A549 (cell line): ENCODE results near the gene MED26. TPM values are rescaled to one million over a fixed set of nuclear protein-coding genes. Genes with fewer than 3 reads are reported as not detected.

Experiments used
- ATAC-seq, 2 experiments: fragments of 200-7000 bp in 1 of 2; fragments of >200 bp in 1 of 2; cut with Nextera tagmentation in 1 of 2; cut with Tn5 transposase in 1 of 2; 3 replicates each; pipeline versions ENCODE4 v1.8.0 to v1.9.1; 2018 to 2020; ENCODE audit warnings: mild to moderate bottlenecking in 1 of 2, moderate library complexity in 1 of 2
- CTCF ChIA-PET: fragments of 300-600 bp; sonication (Branson Sonifier 250); formaldehyde crosslinking; extraction: SDS; loops from one replicate; lab custom pipeline; 2021; ENCODE audit warnings: antibody characterized with exemption, inconsistent platforms; lab: Yijun Ruan, JAX
- POLR2A ChIA-PET: fragments of 350-600 bp; formaldehyde crosslinking; extraction: SDS; loops from one replicate; lab custom pipeline; 2021; ENCODE audit warnings: antibody characterized with exemption, inconsistent platforms; lab: Yijun Ruan, JAX
- DNase-seq, 2 experiments: peaks; one replicate each; pipeline versions ENCODE4 v3.0.0 to v3.0.0-alpha.2; 2011 to 2016; ENCODE audit warnings: low read depth in 1 of 2, low spot score in 1 of 2
- FAIRE-seq: peaks from 2 replicates; lab custom pipeline; 2011; peaks lifted over from hg19 to GRCh38; lab: Jason Lieb, UNC
- H3K27ac ChIP-seq, 2 experiments: fragments of >200 bp; sonication (Bioruptor Twin); formaldehyde crosslinking; 3 replicates each; pipeline ENCODE4 v1.5.1; 2016 to 2017
- H3K4me1 ChIP-seq: fragments of >200 bp; sonication (Bioruptor Twin); formaldehyde crosslinking; 3 replicates; pipeline ENCODE4 v1.6.1; 2016
- H3K4me2 ChIP-seq: fragments of >200 bp; sonication (Bioruptor Twin); formaldehyde crosslinking; 3 replicates; pipeline ENCODE4 v1.6.1; 2016
- H3K4me3 ChIP-seq: fragments of >200 bp; sonication (Bioruptor Twin); formaldehyde crosslinking; 3 replicates; pipeline ENCODE4 v1.5.1; 2016
- H3K9me3 ChIP-seq: fragments of >200 bp; sonication (Bioruptor Twin); formaldehyde crosslinking; 3 replicates; pipeline ENCODE4 v1.6.1; 2016
- BCL3 ChIP-seq: fragments of >200 bp; sonication (Bioruptor Twin); formaldehyde crosslinking; IDR thresholded peaks from 3 replicates; pipeline ENCODE4 v1.6.1; 2016
- CBX8 ChIP-seq: fragments of 200-600 bp; sonication (generic); IDR thresholded peaks from 2 replicates; pipeline ENCODE4 v1.6.1; 2016
- ELK1 ChIP-seq: fragments of 150-350 bp; IDR thresholded peaks from 2 replicates; pipeline ENCODE4 v1.6.1; 2014; ENCODE audit warnings: low read depth, mild to moderate bottlenecking, low read length
- FOSB ChIP-seq: fragments of 250-450 bp; sonication (Bioruptor Pico); IDR thresholded peaks from 2 replicates; pipeline ENCODE4 v1.5.0; 2020; ENCODE audit warnings: mild to moderate bottlenecking, moderate library complexity
- FOSL2 ChIP-seq, 2 experiments: fragments of 450-650 bp in 1 of 2; fragments of >200 bp in 1 of 2; sonication (Bioruptor Twin) in 1 of 2; formaldehyde crosslinking; IDR thresholded peaks; 2 replicates each; pipeline versions ENCODE4 v1.5.0 to v1.6.1; 2016 to 2020; ENCODE audit warnings: mild to moderate bottlenecking in 1 of 2, moderate library complexity in 1 of 2
- GATA3 ChIP-seq: IDR thresholded peaks from 2 replicates; pipeline ENCODE4 v1.6.1; 2012; ENCODE audit warnings: borderline replicate concordance
- HDAC2 ChIP-seq: fragments of 200-600 bp; sonication (generic); IDR thresholded peaks from 2 replicates; pipeline ENCODE4 v1.6.1; 2016
- HMGXB4 ChIP-seq: fragments of 250-450 bp; sonication (Bioruptor Pico); IDR thresholded peaks from 2 replicates; pipeline ENCODE4 v1.5.0; 2021; ENCODE audit warnings: mild to moderate bottlenecking, moderate library complexity, borderline replicate concordance
- HOXB5 ChIP-seq: fragments of 250-450 bp; sonication (Bioruptor Pico); IDR thresholded peaks from 2 replicates; pipeline ENCODE4 v1.5.0; 2020; ENCODE audit warnings: mild to moderate bottlenecking, moderate library complexity
- JUN ChIP-seq, 2 experiments: fragments of >200 bp; sonication (Bioruptor Twin); formaldehyde crosslinking; IDR thresholded peaks; 2 replicates in 1 of 2; 3 replicates in 1 of 2; pipeline ENCODE4 v1.6.1; 2016 to 2017
- MAFK ChIP-seq: fragments of 450-650 bp; IDR thresholded peaks from 2 replicates; pipeline ENCODE4 v1.6.1; 2014; ENCODE audit not compliant: partially characterized antibody
- MAZ ChIP-seq: fragments of 150-350 bp; IDR thresholded peaks from 2 replicates; pipeline ENCODE4 v1.6.1; 2014; ENCODE audit warnings: antibody characterized with exemption, low read depth, low read length, borderline replicate concordance
- NPAS2 ChIP-seq: fragments of 250-450 bp; sonication (Bioruptor Pico); IDR thresholded peaks from 2 replicates; pipeline ENCODE4 v1.8.0; 2022; ENCODE audit warnings: mild to moderate bottlenecking, moderate library complexity, borderline replicate concordance
- PHF8 ChIP-seq: fragments of 200-600 bp; sonication (generic); IDR thresholded peaks from 2 replicates; pipeline ENCODE4 v1.6.1; 2016; ENCODE audit warnings: low read depth, mild to moderate bottlenecking, antibody characterized with exemption, moderate library complexity, borderline replicate concordance
- POLR2A ChIP-seq: IDR thresholded peaks from 2 replicates; pipeline ENCODE4 v1.6.1; 2012; ENCODE audit warnings: mild to moderate bottlenecking, low read length
- RAD21 ChIP-seq, 2 experiments: fragments of >200 bp in 1 of 2; sonication (Bioruptor Twin) in 1 of 2; formaldehyde crosslinking in 1 of 2; IDR thresholded peaks in 1 of 2; conservative IDR thresholded peaks in 1 of 2; 2 replicates in 1 of 2; 3 replicates in 1 of 2; pipeline ENCODE4 v1.6.1; 2012 to 2018; ENCODE audit warnings: inconsistent platforms in 1 of 2
- RFX5 ChIP-seq: fragments of 450-650 bp; IDR thresholded peaks from 2 replicates; pipeline ENCODE4 v1.7.1; 2014; ENCODE audit warnings: antibody characterized with exemption, mild to moderate bottlenecking, moderate library complexity
- RNF2 ChIP-seq: fragments of 200-600 bp; sonication (generic); IDR thresholded peaks from 2 replicates; pipeline ENCODE4 v1.6.1; 2016; ENCODE audit warnings: low read depth, mild to moderate bottlenecking, antibody characterized with exemption, moderate library complexity, borderline replicate concordance
- SMC3 ChIP-seq: fragments of >200 bp; sonication (Bioruptor Twin); formaldehyde crosslinking; IDR thresholded peaks from 3 replicates; pipeline ENCODE4 v1.6.1; 2018; ENCODE audit warnings: inconsistent platforms
- TFCP2L1 ChIP-seq: fragments of 250-450 bp; sonication (Bioruptor Pico); IDR thresholded peaks from 2 replicates; pipeline ENCODE4 v1.5.0; 2021; ENCODE audit warnings: mild to moderate bottlenecking
- TP53 ChIP-seq: fragments of 250-450 bp; sonication (Bioruptor Pico); IDR thresholded peaks from 2 replicates; pipeline ENCODE4 v1.5.0; 2021; ENCODE audit warnings: mild to moderate bottlenecking, moderate library complexity
- ZFP36 ChIP-seq: fragments of 450-650 bp; IDR thresholded peaks from 2 replicates; pipeline ENCODE4 v1.6.1; 2014; ENCODE audit warnings: borderline replicate concordance; ENCODE audit not compliant: partially characterized antibody
- WGBS: methylation state at CpG from one replicate; pipeline ENCODE4 v1.1.6; 2017; ENCODE audit errors: missing lambda C conversion rate; 5-methylcytosine and 5-hydroxymethylcytosine counted together
- polyA plus RNA-seq, 4 experiments: library from polyadenylated mRNA; depleted of rRNA in 3 of 4; stranded (reverse); fragments of >200 nt; fragmentation: RNase III in 1 of 4; extraction: RNeasy Plus Mini Kit Qiagen cat#74134 plus additional on column Dnase treatment in 1 of 4; gene quantifications; 2 replicates in 3 of 4; 3 replicates in 1 of 4; pipeline ENCODE4 v1.2.3, GENCODE V29; 2011 to 2017
- TF ChIP-seq, protein P1 (sequence below): IDR thresholded peaks from 2 replicates; pipeline ENCODE4 v1.6.1; 2012; ENCODE audit warnings: low read depth, borderline replicate concordance
- TF ChIP-seq, protein P2 (sequence below): fragments of 450-650 bp; IDR thresholded peaks from 2 replicates; pipeline ENCODE4 v1.6.1; 2014; ENCODE audit warnings: antibody characterized with exemption

Gene MED26
- polyA plus RNA-seq, 2 of the 4 experiments (the other 2 are of a cell fraction), result 2.4 to 3.6 TPM

- no peaks in the 10 kb centered on the region for H3K9me3 ChIP-seq
- TF ChIP-seq, protein P1, sequence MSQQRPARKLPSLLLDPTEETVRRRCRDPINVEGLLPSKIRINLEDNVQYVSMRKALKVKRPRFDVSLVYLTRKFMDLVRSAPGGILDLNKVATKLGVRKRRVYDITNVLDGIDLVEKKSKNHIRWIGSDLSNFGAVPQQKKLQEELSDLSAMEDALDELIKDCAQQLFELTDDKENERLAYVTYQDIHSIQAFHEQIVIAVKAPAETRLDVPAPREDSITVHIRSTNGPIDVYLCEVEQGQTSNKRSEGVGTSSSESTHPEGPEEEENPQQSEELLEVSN, result no peak
- TF ChIP-seq MAFK (no peak), RAD21 (conservative IDR thresholded peaks at IDR 0.05 in 1 of 2, IDR thresholded peaks at IDR 0.05 in 1 of 2) (no peak), HDAC2 (no peak), HMGXB4 (CRISPR knock-in tag) (no peak), CBX8 (no peak), SMC3 (no peak), TP53 (no peak)
- TF ChIP-seq, all 56 proteins: peak for 0
- ATAC-seq, result no peak
- no peak for FAIRE-seq
- Histone ChIP-seq H3K27ac (peak overlapping the region; percentile 85 to 99), H3K4me3 (peak overlapping the region; percentile 71), H3K4me2 (peak overlapping the region; percentile 99), H3K4me1 (peaks cover 7% of the 10 kb centered on the region; the same call in 2 of the 3 replicates)
- ChIA-PET CTCF (interaction anchor here (0.7 kb wide), 1 partner anchor 622 kb away, joined by 3 read pairs; no protein-coding TSS in a partner anchor), POLR2A (interaction anchor here (1.3 to 1.5 kb wide), 2 partner anchors 11 to 553 kb away, joined by 3 to 4 read pairs; partner anchors contain the start of gene USE1)
- DNase-seq, result no peak
- WGBS, result 41% methylated on average over 25 of the region's 31 CpGs
Observed at GRCh38 chr19:16661480-16662034, 33.6 kb upstream of the MED26 start.

DNA sequence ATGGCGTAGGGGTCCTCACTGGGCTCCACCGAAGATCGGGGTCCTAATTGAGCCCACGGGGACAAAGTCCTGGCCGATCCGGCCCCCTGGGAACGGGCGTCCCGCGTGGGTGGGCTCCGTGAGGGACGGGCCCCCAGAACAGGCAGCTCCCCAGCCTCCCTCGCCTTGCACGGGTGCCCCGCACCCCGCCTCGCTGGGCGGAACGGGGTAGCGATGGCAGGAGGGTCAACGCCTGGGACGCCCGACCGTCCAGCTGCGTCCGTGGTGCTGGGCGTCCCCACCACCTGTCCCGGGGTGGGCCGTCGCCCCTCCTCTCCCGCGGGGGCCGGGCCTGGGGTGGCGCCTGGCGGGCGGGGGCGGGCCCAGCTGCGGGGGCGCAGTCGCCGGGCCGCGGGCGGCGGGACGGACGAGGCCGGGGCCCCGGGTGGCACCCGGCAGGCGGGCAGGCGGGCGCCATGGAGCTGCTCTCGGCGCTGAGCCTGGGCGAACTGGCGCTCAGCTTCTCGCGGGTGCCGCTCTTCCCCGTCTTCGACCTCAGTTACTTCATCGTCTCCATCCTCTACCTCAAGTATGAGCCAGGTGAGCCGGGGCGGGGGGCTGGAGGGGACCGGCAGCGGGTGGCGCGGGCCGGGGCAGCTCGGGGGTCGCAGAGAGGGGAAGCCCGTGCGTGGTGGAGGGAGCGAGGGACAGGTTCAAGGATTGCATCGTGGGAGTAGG, 32.9 kb upstream of the MED26 start, which contains the start of gene TMEM38A:
Gene TMEM38A, plus strand, starts transcription at position 377 of the 717 bp plus-strand sequence. Its CDS starts 79 bp downstream, at position 456.
- ATAC-seq (peak; percentile 40 to 56), DNase-seq (no peak), FAIRE-seq (no peak)
- POLR2A ChIA-PET, result interaction anchor here (0.9 to 1.5 kb wide), 6 partner anchors 11 to 554 kb away, joined by 3 to 5 read pairs (median 4); partner anchors contain the start of genes MED26, NWD1 and USE1
- CTCF ChIA-PET, result interaction anchor here (0.7 kb wide), 1 partner anchor 623 kb away, joined by 3 read pairs; no protein-coding TSS in a partner anchor
- H3K27ac ChIP-seq, result peak within 1 kb of the TSS; percentile 97 to 99
- 7% methylated on average over 4 of the region's 76 CpGs for WGBS
- H3K9me3 ChIP-seq, result no peaks in the 10 kb centered on the region
- peak; percentile 31; the same call in 1 of the 2 replicates for TF ChIP-seq PHF8
- TF ChIP-seq BCL3, result no peak
- TF ChIP-seq FOSB (CRISPR knock-in tag), result no peak
- TF ChIP-seq ZFP36, result no peak
- TF ChIP-seq POLR2A, result peak; percentile 52
- H3K4me3 ChIP-seq, result peak within 1 kb of the TSS; percentile 71
- peaks cover 7% of the 10 kb centered on the region; the same call in 2 of the 3 replicates for H3K4me1 ChIP-seq
- peak within 1 kb of the TSS; percentile 99 for H3K4me2 ChIP-seq

DNA sequence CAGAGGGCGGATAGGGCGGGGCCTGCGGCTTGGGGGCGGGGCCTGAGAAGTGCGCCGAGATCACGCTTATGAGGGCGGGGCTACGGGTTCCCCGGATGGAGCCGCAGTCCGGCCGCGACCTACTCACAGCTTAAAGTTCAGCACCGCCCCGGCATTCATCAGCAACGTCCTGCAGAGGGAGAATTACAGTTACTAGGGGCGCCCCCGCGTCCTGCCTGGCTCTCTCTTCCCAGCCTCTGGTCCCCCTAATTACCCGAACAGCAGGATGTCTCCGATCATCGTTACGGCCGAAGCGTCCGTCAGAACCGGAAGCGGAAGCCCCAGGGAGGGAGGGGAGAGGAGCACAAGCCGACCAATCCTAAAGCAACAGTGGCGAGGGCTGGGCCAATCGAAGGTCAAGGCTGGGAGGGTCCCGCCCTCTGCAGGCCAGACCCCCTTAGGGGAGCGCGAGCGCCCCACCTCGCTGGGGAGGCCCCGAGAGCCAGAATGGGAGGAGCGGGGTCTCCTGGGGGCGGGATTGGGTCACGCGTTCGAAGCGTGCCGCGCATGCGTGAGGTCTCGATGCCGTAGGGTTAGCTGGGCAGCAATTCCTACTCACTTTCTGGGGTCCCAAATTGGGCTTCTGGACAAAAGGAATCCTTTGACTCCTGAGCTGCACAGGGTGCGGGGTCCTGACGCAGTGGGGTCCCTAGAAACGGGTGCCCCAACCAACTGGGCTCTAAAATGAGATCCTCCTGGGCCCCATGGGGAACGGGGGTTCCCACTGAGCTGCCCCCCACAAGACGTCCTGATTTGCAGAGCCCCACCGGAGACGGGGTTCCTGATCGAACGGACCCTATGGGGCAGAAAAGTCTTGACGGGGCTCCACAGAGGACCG, 32.1 kb upstream of the MED26 start, which contains the start of gene SMIM7:
Gene SMIM7, minus strand, starts transcription at position 313 of the 877 bp plus-strand sequence. Its CDS starts 34 bp downstream, at position 279.
- peak; percentile 89 to 97 for DNase-seq
- no peaks in the 10 kb centered on the region for H3K9me3 ChIP-seq
- ChIA-PET CTCF (no interaction called here), POLR2A (interaction anchor here (0.5 to 1.5 kb wide), 11 partner anchors 10 to 652 kb away, joined by 3 to 5 read pairs (median 3); partner anchors contain the start of genes MED26, NWD1 and USE1)
- no peak for FAIRE-seq
- H3K4me1 ChIP-seq, result peaks cover 7% of the 10 kb centered on the region; the same call in 2 of the 3 replicates
- 8% methylated on average over 12 of the region's 60 CpGs for WGBS
- peak within 1 kb of the TSS; percentile 97 to 99 for H3K27ac ChIP-seq
- ATAC-seq, result peak; percentile 97 to 99
- H3K4me3 ChIP-seq, result peak within 1 kb of the TSS; percentile 71
- peak within 1 kb of the TSS; percentile 99 for H3K4me2 ChIP-seq
- peak; percentile 87 to 92 for TF ChIP-seq JUN (IDR thresholded peaks at IDR 0.05)
- TF ChIP-seq NPAS2 (CRISPR knock-in tag), result no peak
- TF ChIP-seq POLR2A, result peak; percentile 62
- TF ChIP-seq ELK1, result no peak
- no peak for TF ChIP-seq RNF2
- 0 out of 2 replicates have a peak, but pooled peaks have one; percentile 34 for TF ChIP-seq RFX5
- TF ChIP-seq, protein P2, sequence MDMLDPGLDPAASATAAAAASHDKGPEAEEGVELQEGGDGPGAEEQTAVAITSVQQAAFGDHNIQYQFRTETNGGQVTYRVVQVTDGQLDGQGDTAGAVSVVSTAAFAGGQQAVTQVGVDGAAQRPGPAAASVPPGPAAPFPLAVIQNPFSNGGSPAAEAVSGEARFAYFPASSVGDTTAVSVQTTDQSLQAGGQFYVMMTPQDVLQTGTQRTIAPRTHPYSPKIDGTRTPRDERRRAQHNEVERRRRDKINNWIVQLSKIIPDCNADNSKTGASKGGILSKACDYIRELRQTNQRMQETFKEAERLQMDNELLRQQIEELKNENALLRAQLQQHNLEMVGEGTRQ, result no peak
- TF ChIP-seq HOXB5 (CRISPR knock-in tag), result no peak
- TF ChIP-seq TFCP2L1 (CRISPR knock-in tag), result no peak
- no peak for TF ChIP-seq GATA3
- no peak for TF ChIP-seq MAZ
- no peak for TF ChIP-seq FOSL2 (IDR thresholded peaks at IDR 0.05)
- TF ChIP-seq FOSL2 (CRISPR knock-in tag; IDR thresholded peaks at IDR 0.05), result no peak
